Measurements from ENCODE around the gene IL12RB2.

Gene IL12RB2

DNA sequence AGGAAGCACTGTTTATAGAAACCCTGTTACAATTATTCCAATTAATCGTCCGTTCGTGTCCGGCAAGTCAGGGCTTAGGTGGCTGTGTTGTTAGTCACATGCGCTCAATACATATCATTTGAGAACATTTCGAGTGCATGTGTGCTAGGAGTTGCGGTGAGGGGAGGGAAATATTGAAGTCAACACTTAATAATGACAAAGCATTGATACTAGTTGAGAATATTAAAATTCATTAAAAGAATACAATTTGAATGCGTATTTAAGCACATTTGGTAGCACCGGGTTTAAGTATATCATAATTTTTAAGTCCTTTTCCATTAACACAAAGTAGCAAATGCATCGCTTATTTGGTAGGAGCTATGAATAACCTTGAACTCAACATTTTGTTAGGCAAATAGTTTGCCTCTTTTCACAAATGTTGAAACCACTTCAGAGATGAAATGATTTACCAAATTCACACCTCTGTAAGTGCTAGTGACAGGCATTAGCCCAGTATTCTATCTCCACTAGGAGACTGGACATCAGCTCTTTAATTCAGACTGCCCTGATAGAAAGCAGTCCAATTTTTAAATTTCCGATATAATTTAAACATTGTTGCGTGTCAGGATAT, 123.6 kb downstream of the IL12RB2 start:
- TF ChIP-seq, protein P1, sequence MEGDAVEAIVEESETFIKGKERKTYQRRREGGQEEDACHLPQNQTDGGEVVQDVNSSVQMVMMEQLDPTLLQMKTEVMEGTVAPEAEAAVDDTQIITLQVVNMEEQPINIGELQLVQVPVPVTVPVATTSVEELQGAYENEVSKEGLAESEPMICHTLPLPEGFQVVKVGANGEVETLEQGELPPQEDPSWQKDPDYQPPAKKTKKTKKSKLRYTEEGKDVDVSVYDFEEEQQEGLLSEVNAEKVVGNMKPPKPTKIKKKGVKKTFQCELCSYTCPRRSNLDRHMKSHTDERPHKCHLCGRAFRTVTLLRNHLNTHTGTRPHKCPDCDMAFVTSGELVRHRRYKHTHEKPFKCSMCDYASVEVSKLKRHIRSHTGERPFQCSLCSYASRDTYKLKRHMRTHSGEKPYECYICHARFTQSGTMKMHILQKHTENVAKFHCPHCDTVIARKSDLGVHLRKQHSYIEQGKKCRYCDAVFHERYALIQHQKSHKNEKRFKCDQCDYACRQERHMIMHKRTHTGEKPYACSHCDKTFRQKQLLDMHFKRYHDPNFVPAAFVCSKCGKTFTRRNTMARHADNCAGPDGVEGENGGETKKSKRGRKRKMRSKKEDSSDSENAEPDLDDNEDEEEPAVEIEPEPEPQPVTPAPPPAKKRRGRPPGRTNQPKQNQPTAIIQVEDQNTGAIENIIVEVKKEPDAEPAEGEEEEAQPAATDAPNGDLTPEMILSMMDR (IDR thresholded peaks at IDR 0.05; ENCODE audit: low read depth, low read length), result no peak
- in situ Hi-C loops (cut with HindIII; ENCODE audit: low sequenced_read_pairs), result no loop called here
- no peak for DNase-seq (ENCODE audit: low read depth, low spot score)
- H3K4me3 ChIP-seq (ENCODE audit: low read depth, low read length), result peak overlapping the region; percentile 98

DNA sequence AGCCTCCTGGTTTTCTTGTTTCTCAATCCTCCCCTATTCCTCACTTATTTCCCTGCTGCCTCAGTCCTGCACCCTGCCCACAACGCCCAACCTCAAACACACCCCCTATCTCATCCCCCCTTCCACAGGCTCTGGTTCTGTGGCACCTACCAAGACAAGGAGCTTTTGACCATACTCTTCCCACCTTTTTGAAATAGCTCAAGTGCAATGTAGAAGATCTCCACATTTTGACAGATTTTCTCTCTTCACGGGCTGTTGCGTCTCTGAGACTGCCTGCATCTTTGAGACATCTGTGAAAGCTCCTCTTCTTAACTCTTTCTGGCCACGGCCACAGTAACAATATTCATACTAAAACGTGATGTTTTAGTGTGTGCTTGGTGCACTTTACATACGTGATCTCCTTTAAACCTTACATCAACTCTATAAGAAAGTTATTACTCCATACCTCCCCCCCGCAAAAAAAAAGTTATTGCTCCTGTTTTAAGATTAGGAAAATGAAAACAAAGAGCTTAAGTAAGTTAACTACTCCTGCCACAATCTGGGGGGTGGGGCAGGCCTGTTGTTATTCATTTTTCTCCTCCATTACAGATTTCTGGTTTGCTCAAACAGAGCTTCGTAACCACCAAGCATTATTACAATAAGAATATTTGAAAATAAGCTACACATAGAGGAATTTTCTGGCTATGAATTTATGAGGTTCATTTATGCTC, 124.4 kb downstream of the IL12RB2 start:
- no peak overlapping the region for H3K4me3 ChIP-seq (ENCODE audit: low read depth, low read length)
- no peak for DNase-seq (ENCODE audit: low read depth, low spot score)
- in situ Hi-C loops (cut with HindIII; ENCODE audit: low sequenced_read_pairs), result no loop called here
- TF ChIP-seq, protein P1 (IDR thresholded peaks at IDR 0.05; ENCODE audit: low read depth, low read length), result no peak

DNA sequence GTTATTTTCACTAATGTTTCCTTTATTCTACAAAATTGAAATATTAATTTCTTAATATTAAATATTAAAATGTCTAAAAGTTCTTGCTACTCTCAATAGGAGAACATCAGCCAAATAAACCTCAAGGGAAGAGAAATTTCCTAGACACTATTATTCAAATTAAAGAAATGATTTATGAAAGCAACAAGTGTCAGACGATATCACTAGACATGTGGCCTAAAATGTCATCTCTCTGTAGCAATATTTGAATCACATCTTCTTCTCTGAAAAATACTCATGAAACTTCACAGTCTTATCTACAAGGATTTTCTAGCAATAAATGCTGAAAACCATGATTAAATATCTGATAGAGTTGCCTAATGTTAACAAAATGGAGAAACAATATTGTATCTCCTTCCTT, 125.1 kb downstream of the IL12RB2 start:
- DNase-seq (ENCODE audit: low read depth, low spot score), result no peak
- in situ Hi-C loops (cut with HindIII; ENCODE audit: low sequenced_read_pairs), result no loop called here
- TF ChIP-seq, protein P1 (IDR thresholded peaks at IDR 0.05; ENCODE audit: low read depth, low read length), result no peak
- H3K4me3 ChIP-seq (ENCODE audit: low read depth, low read length), result no peak overlapping the region

DNA sequence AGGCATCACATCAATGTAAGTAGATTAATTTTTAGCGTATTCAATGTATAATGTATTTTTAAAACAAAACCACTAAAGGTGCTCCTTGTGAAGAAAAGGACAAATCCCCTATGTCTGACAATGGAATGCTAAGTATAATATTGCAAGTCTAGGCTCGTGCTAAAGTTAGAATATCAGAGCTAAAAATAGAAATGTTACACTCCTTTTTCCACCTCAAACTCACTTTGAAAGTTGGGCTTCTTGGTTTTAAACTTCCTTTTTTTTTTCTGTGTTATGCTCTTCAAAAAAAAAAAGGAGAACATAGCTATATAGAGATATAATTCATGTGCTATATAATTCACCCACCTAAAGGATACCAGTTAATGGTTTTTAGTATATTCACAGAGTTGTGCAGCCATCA, 126.2 kb downstream of the IL12RB2 start:
- TF ChIP-seq, protein P1 (IDR thresholded peaks at IDR 0.05; ENCODE audit: low read depth, low read length), result no peak
- no peak overlapping the region for H3K4me3 ChIP-seq (ENCODE audit: low read depth, low read length)
- no peak for DNase-seq (ENCODE audit: low read depth, low spot score)
- in situ Hi-C loops (cut with HindIII; ENCODE audit: low sequenced_read_pairs), result no loop called here

DNA sequence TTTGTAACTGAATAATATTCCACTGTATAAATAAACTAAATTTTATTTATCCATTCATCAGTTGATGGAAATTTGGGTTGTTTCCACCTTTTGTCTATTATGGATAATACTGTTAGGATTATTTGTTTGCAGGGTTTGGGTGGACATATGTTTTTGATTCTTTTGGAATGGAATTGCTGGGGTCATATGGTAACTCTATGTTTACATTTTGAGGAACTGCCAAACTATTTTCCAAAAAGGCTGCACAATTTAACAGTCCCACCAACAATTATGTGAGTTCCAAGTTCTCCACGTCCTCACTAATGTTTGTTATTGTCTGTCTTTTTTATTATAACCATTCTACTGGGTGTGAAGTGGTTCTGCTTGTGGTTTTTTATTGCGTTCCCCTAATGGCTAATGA, 126.8 kb downstream of the IL12RB2 start:
- no peak for DNase-seq (ENCODE audit: low read depth, low spot score)
- H3K4me3 ChIP-seq (ENCODE audit: low read depth, low read length), result no peak overlapping the region
- TF ChIP-seq, protein P1 (IDR thresholded peaks at IDR 0.05; ENCODE audit: low read depth, low read length), result no peak
- in situ Hi-C loops (cut with HindIII; ENCODE audit: low sequenced_read_pairs), result no loop called here

DNA sequence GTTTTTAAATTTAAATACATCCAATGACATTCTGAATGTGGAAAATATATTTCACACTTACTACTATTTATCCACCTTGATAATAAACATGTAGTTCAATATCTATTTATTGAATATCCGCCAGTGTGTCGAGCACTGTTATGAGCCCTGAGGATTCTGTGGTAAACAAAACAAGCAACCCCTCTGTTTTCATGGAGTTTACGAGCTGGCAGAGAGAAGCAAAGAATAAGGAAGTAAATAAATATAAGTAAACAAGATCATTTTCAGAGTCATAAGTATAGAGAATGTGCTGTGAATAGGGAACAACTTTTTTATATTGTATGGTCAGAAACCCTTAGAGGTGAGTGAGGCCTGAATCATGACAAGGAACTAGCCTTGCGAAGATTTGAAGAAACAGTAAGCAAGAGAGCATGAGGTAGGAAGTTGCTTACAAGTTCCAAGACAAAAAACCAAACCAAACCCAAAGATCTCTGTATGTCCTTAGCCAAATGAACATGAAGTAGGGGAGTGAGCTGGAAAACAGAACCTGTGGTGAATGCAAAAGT, 128.9 kb downstream of the IL12RB2 start:
- in situ Hi-C loops (cut with HindIII; ENCODE audit: low sequenced_read_pairs), result no loop called here
- H3K4me3 ChIP-seq (ENCODE audit: low read depth, low read length), result no peak overlapping the region
- DNase-seq (ENCODE audit: low read depth, low spot score), result no peak
- TF ChIP-seq, protein P1 (IDR thresholded peaks at IDR 0.05; ENCODE audit: low read depth, low read length), result no peak

All from astrocyte of the spinal cord (primary cell).